Measurements from ENCODE around the gene MAML3.

DNA sequence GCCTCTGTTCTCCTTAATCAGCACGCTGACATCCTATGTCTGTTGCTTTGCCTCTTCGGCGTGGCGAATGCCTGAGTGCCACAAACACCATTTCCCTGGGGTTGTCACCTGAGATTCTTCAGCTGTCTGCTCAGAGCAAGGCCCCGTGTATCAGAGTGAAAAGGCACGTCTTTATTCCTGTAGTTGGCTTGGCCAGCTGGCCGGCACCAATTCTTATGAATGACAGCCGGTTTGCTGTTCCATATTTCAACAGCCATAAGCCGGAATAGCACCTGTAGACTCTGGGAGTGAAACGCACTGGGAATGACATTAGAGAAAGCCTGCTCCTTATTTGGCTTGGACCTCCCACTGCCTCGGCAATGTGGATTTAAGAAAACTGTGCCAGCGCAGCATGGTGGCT, 399.0 kb downstream of the MAML3 start:
- TF ChIP-seq, protein P1, sequence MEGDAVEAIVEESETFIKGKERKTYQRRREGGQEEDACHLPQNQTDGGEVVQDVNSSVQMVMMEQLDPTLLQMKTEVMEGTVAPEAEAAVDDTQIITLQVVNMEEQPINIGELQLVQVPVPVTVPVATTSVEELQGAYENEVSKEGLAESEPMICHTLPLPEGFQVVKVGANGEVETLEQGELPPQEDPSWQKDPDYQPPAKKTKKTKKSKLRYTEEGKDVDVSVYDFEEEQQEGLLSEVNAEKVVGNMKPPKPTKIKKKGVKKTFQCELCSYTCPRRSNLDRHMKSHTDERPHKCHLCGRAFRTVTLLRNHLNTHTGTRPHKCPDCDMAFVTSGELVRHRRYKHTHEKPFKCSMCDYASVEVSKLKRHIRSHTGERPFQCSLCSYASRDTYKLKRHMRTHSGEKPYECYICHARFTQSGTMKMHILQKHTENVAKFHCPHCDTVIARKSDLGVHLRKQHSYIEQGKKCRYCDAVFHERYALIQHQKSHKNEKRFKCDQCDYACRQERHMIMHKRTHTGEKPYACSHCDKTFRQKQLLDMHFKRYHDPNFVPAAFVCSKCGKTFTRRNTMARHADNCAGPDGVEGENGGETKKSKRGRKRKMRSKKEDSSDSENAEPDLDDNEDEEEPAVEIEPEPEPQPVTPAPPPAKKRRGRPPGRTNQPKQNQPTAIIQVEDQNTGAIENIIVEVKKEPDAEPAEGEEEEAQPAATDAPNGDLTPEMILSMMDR (IDR thresholded peaks at IDR 0.05; ENCODE audit: low read depth, low read length, poor library complexity, severe bottlenecking), result no peak
- no peak for TF ChIP-seq EZH2phosphoT487 (IDR thresholded peaks at IDR 0.05; ENCODE audit: borderline replicate concordance, low read length)

Data from DOHH2 (cell line).